MCF 10A (cell line): Measurements from ENCODE around the gene EXOC6B. TPM values are rescaled to one million over a fixed set of nuclear protein-coding genes. Genes with fewer than 3 reads are reported as not detected.

Source experiments
- BruUV-seq: library from RNA; stranded (reverse); fragments of 400-500 nt; replicated peaks from 2 replicates; lab custom pipeline; 2021; lab: Mats Ljungman, UMichigan
- CTCF ChIA-PET: fragments of 300-600 bp; sonication (Branson Sonifier 250); formaldehyde crosslinking; extraction: SDS; loops from one replicate; lab custom pipeline; 2021; ENCODE audit warnings: antibody characterized with exemption, inconsistent platforms; lab: Yijun Ruan, JAX
- POLR2A ChIA-PET: fragments of 300-600, 350-650 bp; sonication (Branson Sonifier 250); formaldehyde crosslinking; extraction: SDS; loops from one replicate; lab custom pipeline; 2020; ENCODE audit warnings: antibody characterized with exemption, inconsistent platforms; lab: Yijun Ruan, JAX
- DNase-seq: peaks from one replicate; pipeline ENCODE4 v3.0.0-alpha.2; 2018; ENCODE audit not compliant: unreplicated experiment
- H3K27ac Mint-ChIP-seq: one replicate; pipeline ENCODE4 v1.8.0; 2022; ENCODE audit warnings: mild to moderate bottlenecking, low read depth, mixed read lengths; ENCODE audit not compliant: unreplicated experiment
- H3K27me3 Mint-ChIP-seq: one replicate; pipeline ENCODE4 v1.8.0; 2022; ENCODE audit warnings: mixed read lengths; ENCODE audit not compliant: insufficient read depth, unreplicated experiment
- H3K36me3 Mint-ChIP-seq: one replicate; pipeline ENCODE4 v1.8.0; 2022; ENCODE audit warnings: mild to moderate bottlenecking, moderate library complexity, mixed read lengths; ENCODE audit not compliant: insufficient read depth, unreplicated experiment
- H3K4me1 Mint-ChIP-seq: one replicate; pipeline ENCODE4 v1.8.0; 2022; ENCODE audit warnings: mixed read lengths; ENCODE audit not compliant: insufficient read depth, unreplicated experiment
- H3K4me3 Mint-ChIP-seq: one replicate; pipeline ENCODE4 v1.8.0; 2022; ENCODE audit warnings: mild to moderate bottlenecking, moderate library complexity, mixed read lengths; ENCODE audit not compliant: unreplicated experiment
- H3K9me3 Mint-ChIP-seq: one replicate; pipeline ENCODE4 v1.8.0; 2022; ENCODE audit warnings: mixed read lengths; ENCODE audit not compliant: unreplicated experiment
- intact Hi-C: fragments of 100-400 bp; cut with micrococcal nuclease; formaldehyde crosslinking; loops from 2 replicates; pipeline ENCODE4 v1.14.1; 2022
- total RNA-seq: library from RNA; stranded (reverse); gene quantifications from 2 replicates; pipeline ENCODE4 v1.2.3, GENCODE V29; 2022
- TF ChIP-seq, protein P1 (sequence below): fragments of 200-600 bp; IDR thresholded peaks from one replicate; pipeline ENCODE4 v1.8.0; 2022; ENCODE audit warnings: antibody characterized with exemption, mild to moderate bottlenecking; ENCODE audit not compliant: unreplicated experiment

The EXOC6B gene
- total RNA-seq, 1 experiment from 2014 or later = 24.7 TPM

DNA sequence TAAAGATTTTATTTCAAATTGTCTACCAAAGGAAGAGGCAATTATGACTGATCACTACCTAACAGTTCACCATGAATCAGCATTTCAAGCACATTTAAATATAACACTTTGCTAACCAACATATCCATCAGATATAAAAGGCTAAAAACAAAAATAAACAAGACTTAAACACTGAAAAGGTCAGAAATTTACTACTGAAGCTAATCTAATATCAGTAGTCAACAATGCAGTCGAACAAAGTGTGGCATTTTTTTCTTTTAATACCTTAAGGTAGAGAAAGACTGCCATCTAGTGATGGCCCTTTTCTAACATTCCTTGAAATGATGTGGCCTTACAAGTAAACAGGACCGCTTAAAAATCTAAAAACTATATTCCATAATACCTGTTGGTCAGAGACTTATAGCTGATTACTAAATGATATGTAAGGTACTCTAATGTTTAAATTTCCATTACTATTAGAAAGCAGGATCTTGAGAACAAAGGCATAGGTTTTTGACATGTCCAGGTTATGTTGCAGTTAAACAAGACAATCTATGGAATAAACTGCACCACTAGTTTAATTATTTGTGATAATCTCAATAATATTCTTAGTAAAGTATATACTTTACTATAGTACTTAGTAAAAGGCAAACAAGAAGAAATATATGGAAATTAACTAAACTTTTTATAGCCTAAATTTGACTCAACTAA is 80.0 kb downstream of the EXOC6B start:
- no peak overlapping the region for H3K4me3 Mint-ChIP-seq
- intact Hi-C loops = loop anchor here (1.0 to 5.0 kb wide), 4 partner anchors 167 to 1199 kb away; no protein-coding TSS in a partner anchor
- TF ChIP-seq, protein P1, sequence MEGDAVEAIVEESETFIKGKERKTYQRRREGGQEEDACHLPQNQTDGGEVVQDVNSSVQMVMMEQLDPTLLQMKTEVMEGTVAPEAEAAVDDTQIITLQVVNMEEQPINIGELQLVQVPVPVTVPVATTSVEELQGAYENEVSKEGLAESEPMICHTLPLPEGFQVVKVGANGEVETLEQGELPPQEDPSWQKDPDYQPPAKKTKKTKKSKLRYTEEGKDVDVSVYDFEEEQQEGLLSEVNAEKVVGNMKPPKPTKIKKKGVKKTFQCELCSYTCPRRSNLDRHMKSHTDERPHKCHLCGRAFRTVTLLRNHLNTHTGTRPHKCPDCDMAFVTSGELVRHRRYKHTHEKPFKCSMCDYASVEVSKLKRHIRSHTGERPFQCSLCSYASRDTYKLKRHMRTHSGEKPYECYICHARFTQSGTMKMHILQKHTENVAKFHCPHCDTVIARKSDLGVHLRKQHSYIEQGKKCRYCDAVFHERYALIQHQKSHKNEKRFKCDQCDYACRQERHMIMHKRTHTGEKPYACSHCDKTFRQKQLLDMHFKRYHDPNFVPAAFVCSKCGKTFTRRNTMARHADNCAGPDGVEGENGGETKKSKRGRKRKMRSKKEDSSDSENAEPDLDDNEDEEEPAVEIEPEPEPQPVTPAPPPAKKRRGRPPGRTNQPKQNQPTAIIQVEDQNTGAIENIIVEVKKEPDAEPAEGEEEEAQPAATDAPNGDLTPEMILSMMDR = peak; percentile 68
- ChIA-PET CTCF (interaction anchor here (0.6 to 2.5 kb wide), 21 partner anchors 8 to 1200 kb away, joined by 3 to 7 read pairs (median 3); no protein-coding TSS in a partner anchor), POLR2A (interaction anchor here (0.7 kb wide), 1 partner anchor 118 kb away, joined by 3 read pairs; no protein-coding TSS in a partner anchor)
- no peaks in the 10 kb centered on the region for H3K4me1 Mint-ChIP-seq
- no TSS peak for BruUV-seq
- no peaks in the 10 kb centered on the region for H3K27me3 Mint-ChIP-seq
- H3K27ac Mint-ChIP-seq = no peak overlapping the region
- H3K36me3 Mint-ChIP-seq = no peaks in the 10 kb centered on the region
- peak; percentile 72 for DNase-seq
- H3K9me3 Mint-ChIP-seq = no peaks in the 10 kb centered on the region

DNA sequence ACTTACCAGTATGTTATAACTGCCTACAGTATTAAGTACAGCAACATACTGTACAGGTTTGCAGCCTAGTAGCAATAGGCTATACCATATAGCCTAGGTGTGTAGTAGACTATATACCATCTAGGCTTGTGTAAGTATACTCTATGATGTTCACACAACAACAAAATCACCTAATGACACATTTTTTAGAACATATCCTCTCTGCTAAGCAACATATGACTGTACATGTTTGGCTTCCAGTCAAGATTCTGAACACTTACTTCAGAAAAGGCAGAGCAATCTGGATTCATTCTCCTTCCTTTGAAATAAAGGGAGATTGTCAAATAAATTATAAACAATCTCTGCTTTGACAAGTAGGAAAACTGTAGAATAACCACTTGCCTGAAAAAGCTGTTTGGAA is 81.8 kb downstream of the EXOC6B start:
- no peaks in the 10 kb centered on the region for H3K36me3 Mint-ChIP-seq
- POLR2A ChIA-PET = interaction anchor here (0.8 to 1.2 kb wide), 3 partner anchors 10 to 165 kb away, joined by 3 to 5 read pairs (median 3); no protein-coding TSS in a partner anchor
- CTCF ChIA-PET = interaction anchor here (0.7 to 2.5 kb wide), 6 partner anchors 15 to 1196 kb away, joined by 3 to 7 read pairs (median 4); no protein-coding TSS in a partner anchor
- H3K27me3 Mint-ChIP-seq = no peaks in the 10 kb centered on the region
- intact Hi-C loops = loop anchor here (2.0 kb wide), 2 partner anchors 165 to 593 kb away; no protein-coding TSS in a partner anchor
- TF ChIP-seq, protein P1 = no peak
- H3K27ac Mint-ChIP-seq = no peak overlapping the region
- no peak overlapping the region for H3K4me3 Mint-ChIP-seq
- peak; percentile 35 for DNase-seq
- no peaks in the 10 kb centered on the region for H3K4me1 Mint-ChIP-seq
- H3K9me3 Mint-ChIP-seq = no peaks in the 10 kb centered on the region
- BruUV-seq = no TSS peak

DNA sequence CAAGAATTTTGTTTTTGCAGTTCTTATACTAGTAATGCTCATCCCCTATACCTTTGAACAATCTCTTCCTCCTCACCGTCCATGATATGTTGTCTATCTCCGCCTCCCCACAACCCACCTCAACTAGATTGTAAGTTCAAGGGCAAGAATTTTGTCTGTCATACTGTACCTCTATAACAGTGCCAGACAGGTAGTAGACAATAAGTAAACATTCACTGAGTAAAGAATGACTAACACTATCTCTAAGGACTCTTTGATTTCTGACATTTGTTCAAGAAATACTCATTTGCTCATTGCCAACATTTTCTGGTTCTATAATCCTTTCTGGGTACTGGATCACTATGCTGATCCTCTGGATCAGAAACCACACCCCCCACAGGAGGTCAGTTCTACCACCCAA is 82.4 kb downstream of the EXOC6B start:
- no peaks in the 10 kb centered on the region for H3K36me3 Mint-ChIP-seq
- no TSS peak for BruUV-seq
- TF ChIP-seq, protein P1 = no peak
- CTCF ChIA-PET = no interaction called here
- no peaks in the 10 kb centered on the region for H3K4me1 Mint-ChIP-seq
- POLR2A ChIA-PET = no interaction called here
- H3K27me3 Mint-ChIP-seq = no peaks in the 10 kb centered on the region
- intact Hi-C loops = no loop called here
- DNase-seq = no peak
- H3K9me3 Mint-ChIP-seq = no peaks in the 10 kb centered on the region
- H3K4me3 Mint-ChIP-seq = no peak overlapping the region
- no peak overlapping the region for H3K27ac Mint-ChIP-seq

DNA sequence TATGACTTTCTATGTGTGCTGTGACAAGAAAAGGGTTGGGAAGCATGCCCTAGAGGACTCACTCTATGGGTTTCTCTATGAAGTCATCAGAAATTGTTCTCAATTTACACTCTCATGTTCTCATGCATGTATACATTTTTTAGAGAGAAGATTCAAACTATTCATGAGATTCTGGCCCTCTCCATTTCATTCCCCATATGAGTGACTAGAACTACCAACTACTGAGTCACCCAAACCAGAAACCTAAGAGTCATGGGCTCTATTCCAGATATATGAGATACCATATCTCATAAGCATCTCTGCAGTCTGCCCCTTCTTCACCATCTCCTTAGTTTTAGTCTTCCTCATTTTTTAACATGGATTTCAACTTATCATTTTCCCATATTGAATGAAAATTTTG is 87.7 kb downstream of the EXOC6B start:
- no TSS peak for BruUV-seq
- H3K9me3 Mint-ChIP-seq = no peaks in the 10 kb centered on the region

More for the DNA sequence above, 87.7 kb downstream of the EXOC6B start:
- ChIA-PET CTCF (interaction anchor here (1.3 kb wide), 1 partner anchor 814 kb away, joined by 3 read pairs; no protein-coding TSS in a partner anchor), POLR2A (no interaction called here)
- TF ChIP-seq, protein P1 = no peak
- no peaks in the 10 kb centered on the region for H3K27me3 Mint-ChIP-seq
- H3K27ac Mint-ChIP-seq = no peak overlapping the region
- no peak for DNase-seq
- no peaks in the 10 kb centered on the region for H3K4me1 Mint-ChIP-seq
- H3K36me3 Mint-ChIP-seq = no peaks in the 10 kb centered on the region
- H3K4me3 Mint-ChIP-seq = no peak overlapping the region
- intact Hi-C loops = no loop called here
